22Rv1 (cell line): Measurements from ENCODE around the gene SH3RF3.

Experiments
- CTCF ChIP-seq: fragments of 450-650 bp; IDR thresholded peaks from 2 replicates; pipeline ENCODE4 v1.5.1; 2017; ENCODE audit warnings: mild to moderate bottlenecking
- ZFX ChIP-seq: fragments of 450-650 bp; IDR thresholded peaks from 2 replicates; pipeline ENCODE4 v1.6.1; 2017; ENCODE audit warnings: antibody characterized with exemption, borderline replicate concordance

- TF ChIP-seq CTCF, result no peak
- no peak for TF ChIP-seq ZFX
Measured at GRCh38 chr2:109300582-109300981, 171.6 kb downstream of the SH3RF3 start.
